ENCODE data around the gene TANC1.

The TANC1 gene

DNA sequence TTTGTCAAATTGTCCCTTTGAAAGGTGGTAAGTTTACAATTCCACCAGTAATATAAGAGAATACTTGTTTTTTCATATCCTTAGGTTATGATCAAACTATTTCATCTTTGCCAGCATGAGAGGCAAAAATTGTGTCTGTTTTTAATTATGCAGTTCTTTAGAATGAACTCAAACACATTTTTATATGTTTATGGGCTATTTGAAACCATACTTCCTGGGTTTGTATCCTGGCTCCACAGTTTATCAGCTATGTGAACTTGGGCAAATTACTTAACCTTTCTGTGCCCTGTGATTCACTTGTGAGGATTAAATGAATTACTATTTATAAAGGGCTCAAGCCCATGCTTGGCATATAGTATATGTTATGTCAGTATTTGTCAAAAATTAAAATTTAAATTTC is 109.4 kb downstream of the TANC1 start:
- TF ChIP-seq GATA1 (IDR thresholded peaks at IDR 0.05; ENCODE audit: low read depth, low read length) (no peak), POLR2A (IDR thresholded peaks at IDR 0.05; ENCODE audit: low read length) (no peak)
- no peak for DNase-seq

DNA sequence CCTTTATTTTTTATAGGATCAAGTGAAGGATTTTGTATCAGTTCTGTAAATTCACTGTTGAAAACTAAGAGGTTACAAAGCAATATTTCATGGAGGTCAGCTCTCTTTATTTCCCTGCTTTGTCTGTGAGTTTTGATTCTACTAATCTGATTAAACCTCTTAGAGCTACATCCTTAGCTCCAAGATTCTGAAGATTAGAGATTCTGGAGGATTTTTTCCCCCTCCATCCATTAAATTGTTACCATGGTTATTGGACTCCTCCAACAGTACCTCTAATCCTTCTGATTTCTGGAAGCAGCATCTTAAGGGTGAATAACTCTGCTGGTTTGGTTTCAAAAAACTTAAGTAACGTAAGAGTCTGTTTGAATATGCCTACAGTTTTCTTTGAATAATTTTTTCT is 110.0 kb downstream of the TANC1 start:
- TF ChIP-seq GATA1 (IDR thresholded peaks at IDR 0.05; ENCODE audit: low read depth, low read length) (no peak), POLR2A (IDR thresholded peaks at IDR 0.05; ENCODE audit: low read length) (no peak)
- DNase-seq: no peak

DNA sequence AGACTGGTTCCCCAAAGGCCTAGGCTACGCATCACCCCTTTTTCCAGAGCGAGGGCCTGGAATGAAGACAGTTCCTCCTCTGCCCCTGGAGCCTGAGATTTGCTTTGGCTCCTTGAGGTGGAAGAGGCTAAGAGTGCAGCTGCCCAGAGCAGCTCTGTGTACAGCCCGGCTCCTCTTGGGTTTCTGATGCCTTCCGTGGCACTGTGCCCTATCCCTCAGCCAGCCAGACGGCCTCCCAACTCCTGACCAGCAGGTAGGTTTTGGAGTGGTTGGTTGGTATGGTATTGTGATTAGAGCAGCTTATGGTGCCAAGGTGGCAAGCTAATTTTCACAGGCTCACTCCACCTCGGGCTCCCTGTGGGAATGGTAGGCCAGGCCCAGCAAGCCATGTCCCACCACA is 112.2 kb downstream of the TANC1 start:
- TF ChIP-seq POLR2A (IDR thresholded peaks at IDR 0.05; ENCODE audit: low read length) (no peak), GATA1 (IDR thresholded peaks at IDR 0.05; ENCODE audit: low read depth, low read length) (no peak)
- DNase-seq: no peak

DNA sequence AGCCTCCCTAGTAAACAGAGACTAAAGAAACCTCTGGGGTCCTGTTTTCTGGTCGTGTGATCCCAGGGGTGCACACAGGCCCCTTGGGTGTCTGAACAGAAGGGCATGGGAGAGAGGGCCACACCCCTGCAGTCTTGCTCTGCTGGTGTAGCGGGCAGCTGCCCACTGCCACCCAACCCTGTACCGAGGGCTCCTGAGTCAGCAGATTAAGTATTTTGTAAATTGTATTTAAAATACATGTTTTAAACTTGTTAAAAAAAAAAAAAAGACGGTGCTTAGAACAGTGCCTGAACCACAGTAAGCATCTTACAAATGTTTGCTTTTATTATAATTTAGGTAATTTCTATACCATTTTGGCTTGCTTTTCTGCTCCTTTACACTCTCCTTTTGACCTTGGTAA is 113.7 kb downstream of the TANC1 start:
- DNase-seq: no peak
- TF ChIP-seq POLR2A (IDR thresholded peaks at IDR 0.05; ENCODE audit: low read length): no peak
- no peak for TF ChIP-seq GATA1 (IDR thresholded peaks at IDR 0.05; ENCODE audit: low read depth, low read length)

DNA sequence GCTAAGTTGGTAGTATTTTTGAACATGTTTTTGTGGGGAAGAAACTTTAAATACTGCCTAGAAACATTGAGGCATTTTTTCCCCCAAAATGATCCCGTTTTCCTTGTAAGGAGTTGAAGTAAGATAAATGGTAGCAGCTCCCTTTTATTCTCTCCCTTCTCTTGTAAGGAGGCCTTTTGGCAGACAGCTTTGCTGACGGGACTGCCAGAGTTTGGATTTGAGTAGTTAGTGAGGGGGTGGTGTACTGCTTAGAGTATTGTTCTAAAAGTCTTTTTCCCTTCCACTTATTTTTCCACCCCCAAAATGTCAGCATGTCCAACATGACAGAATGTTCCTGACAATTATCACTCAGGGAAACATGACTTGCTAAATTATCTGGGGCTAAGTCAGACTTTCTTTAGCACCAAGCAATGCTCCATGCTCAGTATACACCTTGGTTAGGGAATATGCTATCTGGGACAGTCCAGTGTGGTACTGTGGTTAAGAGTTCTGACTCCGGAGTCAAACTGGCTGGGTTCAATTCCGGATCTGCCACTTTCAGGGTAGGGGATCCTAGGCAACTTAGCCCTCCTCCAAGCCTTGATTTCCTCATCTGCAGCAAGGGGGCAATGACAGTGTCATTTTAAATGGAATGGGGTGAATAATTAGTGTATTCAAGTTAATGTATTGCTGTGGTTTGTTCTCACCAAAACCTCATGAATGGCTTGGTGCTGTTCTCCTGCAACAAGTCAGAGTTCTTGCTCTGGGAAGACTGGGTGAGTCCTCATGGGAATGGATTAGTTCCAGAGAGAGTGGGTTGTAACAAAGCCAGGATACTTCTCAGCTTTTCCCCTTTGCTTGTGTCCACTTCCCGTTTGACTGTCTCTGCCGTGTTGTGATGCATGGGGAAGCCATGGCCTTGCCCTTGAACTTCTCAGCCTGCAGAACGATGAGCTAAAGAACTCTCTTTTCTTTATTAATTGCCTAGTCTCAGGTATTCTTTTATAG is 116.2 kb downstream of the TANC1 start:
- no peak for TF ChIP-seq GATA1 (IDR thresholded peaks at IDR 0.05; ENCODE audit: low read depth, low read length)
- TF ChIP-seq POLR2A (IDR thresholded peaks at IDR 0.05; ENCODE audit: low read length): no peak
- peak in 1 of 2 experiments; percentile 9 for DNase-seq

DNA sequence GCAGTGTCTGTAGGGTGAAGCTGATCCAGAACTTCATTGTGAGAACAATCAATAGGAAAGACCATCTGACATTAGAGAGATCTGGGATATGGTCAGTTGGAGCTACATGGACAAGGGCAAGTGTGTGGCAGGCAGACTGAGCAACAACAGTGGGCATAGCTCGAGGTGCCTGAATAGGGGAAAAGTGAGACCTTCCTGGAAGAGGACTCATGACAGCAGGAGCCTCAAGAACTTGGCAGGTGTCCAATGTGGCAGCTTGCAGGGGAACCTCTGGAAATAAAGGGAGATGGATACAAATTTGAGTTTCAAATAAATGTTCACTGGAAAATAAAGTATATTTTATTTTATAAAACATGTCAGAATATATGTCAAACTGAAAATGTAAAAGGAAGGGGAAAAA is 117.9 kb downstream of the TANC1 start:
- DNase-seq: peak; percentile 12 to 50
- TF ChIP-seq GATA1 (IDR thresholded peaks at IDR 0.05; ENCODE audit: low read depth, low read length) (no peak), POLR2A (IDR thresholded peaks at IDR 0.05; ENCODE audit: low read length) (no peak)

DNA sequence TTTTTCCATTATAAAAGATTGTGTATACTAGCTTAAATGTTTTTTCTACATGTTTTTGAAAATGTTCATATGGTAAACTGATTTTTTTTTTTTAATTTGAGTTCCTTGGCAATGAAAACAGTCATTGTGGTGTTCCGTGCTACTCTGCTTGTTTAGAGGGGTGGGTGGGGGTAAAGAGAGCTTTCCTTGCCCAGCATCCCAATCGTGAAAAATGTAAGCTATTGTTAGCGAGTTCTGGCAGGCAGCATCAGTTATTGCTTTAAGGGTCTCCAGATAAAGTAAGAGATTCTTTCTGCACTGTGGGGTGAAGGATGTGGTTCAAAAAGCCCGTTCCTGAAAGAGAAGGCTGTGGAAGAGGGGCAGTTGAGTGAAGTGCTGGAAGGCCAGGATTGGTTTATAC is 118.4 kb downstream of the TANC1 start:
- no peak for DNase-seq
- no peak for TF ChIP-seq POLR2A (IDR thresholded peaks at IDR 0.05; ENCODE audit: low read length)
- no peak for TF ChIP-seq GATA1 (IDR thresholded peaks at IDR 0.05; ENCODE audit: low read depth, low read length)

DNA sequence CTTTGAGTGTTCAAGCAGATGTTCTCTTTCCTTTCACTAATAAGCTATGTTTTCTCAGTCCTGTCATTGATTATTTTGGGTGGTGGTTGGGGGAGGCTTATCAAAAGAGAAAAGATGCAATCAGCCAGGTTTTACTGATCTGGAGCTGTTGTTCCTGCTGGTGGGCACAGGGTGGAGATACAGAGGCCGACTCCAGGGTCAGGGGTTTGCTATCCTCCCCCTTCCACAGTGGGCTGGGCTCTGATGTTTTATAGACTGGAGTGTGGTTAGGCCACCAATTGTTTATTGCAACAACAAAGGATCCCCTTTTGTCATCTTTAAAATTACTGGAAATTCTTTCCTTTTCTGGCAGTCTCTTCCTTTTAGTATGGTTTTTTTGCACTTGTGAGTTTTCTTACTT is 120.5 kb downstream of the TANC1 start:
- DNase-seq: peak in 1 of 2 experiments; percentile 19
- TF ChIP-seq POLR2A (IDR thresholded peaks at IDR 0.05; ENCODE audit: low read length) (no peak), GATA1 (IDR thresholded peaks at IDR 0.05; ENCODE audit: low read depth, low read length) (no peak)

DNA sequence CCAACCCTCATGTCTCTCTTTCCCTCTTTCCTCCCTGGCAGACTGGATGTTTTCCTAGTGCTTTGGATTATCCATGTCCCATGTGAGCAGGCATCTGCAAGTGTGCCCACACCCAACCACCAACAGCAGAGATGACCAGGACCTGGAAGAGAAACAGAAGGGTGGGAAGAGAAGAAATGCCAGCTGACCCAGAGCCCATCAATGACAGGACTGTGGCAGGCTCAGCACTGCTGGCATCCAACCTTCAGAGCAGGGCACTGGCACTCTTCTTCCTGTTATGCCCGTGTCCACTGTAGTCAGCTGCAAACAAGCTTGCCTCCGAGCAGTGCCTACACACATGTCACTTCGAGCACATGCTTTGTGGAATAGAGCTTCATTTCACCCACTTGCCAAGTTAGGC is 121.1 kb downstream of the TANC1 start:
- DNase-seq: no peak
- TF ChIP-seq GATA1 (IDR thresholded peaks at IDR 0.05; ENCODE audit: low read depth, low read length): no peak

DNA sequence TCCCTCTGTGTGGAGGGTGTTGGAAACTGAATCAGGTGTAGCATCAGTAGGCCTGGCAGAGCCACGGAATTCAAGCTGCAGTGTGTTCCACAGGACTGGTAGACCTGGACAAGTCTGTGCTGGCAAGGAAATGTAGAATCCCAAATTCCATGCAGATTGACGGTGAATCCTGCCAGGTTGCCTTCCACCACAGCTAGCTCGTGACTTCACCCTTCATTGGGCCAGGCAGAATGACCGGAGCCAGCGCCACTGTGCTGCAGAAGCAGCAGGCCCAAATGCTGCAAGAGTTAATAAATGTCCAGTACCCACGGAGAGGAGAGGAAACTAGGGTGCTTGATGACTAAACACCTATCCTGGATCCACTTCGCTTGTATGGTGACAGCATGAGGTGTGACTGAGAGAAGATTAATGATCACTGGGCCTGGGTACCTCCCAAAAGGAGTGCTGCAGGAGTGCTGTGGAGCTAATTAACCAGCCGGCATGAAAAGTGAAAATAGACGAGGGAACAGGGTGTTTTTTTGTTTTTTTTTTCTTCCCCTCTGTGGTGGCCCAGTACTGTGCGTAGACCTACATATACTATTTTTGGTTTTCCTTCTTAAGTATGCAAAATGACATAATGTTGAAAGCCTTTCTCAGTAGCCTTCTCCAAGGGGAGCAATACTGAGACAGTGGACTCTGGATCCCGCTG is 122.2 kb downstream of the TANC1 start:
- TF ChIP-seq GATA1 (IDR thresholded peaks at IDR 0.05; ENCODE audit: low read depth, low read length) (no peak), POLR2A (IDR thresholded peaks at IDR 0.05; ENCODE audit: low read length) (no peak)
- DNase-seq: no peak

DNA sequence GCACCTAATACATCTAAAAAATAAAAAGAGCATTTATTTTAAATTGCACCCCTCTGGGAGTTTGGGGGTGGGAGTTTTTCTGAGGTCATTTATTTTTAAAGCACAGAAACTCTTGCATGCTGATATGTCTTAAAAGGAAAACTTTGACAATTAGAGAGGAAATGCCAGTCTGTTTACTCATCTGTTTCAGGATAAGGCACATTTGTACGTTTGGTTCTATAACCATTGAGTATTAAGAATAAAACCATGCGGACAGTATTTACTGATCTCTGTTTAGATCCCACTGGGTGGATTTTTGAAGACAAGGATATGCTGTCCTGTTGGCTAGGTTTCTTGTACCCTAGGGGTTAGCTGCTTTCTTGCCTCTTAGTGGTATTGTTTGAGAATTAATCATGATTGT is 122.9 kb downstream of the TANC1 start:
- DNase-seq: no peak
- no peak for TF ChIP-seq GATA1 (IDR thresholded peaks at IDR 0.05; ENCODE audit: low read depth, low read length)
- no peak for TF ChIP-seq POLR2A (IDR thresholded peaks at IDR 0.05; ENCODE audit: low read length)

DNA sequence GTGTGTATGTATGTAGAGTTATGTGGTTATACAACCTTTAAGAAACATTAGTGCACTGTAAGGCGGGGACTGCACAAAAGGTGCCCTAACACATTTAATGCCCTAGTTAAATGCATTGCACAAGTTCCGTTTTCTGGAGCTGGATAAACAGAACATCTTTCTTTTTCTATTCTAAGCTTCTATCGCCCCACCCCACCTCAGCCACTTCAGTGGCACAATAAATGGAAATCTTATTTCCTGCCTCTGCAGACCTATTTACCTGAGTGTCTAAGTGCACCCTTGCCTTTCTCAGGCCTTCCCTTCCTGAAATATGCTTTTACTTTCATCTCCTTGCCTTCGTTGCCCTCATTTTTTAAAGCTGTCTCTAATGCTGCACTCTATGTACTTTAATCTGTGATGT is 123.5 kb downstream of the TANC1 start:
- no peak for TF ChIP-seq POLR2A (IDR thresholded peaks at IDR 0.05; ENCODE audit: low read length)
- no peak for TF ChIP-seq GATA1 (IDR thresholded peaks at IDR 0.05; ENCODE audit: low read depth, low read length)
- DNase-seq: no peak

DNA sequence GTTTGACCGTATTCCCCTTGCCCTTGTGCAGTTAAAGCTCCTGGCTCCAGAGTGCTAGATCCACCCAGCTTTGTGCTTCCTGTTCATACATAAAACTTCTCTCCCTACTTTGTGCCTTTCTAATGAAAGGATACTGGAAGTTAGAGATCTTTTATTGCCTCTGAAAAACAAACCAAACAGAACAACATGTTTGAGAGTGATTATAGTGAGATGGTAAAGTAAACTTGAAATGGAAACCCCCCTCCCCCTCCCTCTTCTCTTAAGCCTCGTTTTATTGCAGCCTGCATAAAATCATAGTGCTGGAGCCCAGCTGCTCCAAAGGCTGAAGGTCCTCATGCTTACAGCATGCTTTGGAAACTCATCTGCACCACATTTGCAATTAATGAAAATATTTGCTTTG is 125.1 kb downstream of the TANC1 start:
- DNase-seq: no peak
- TF ChIP-seq GATA1 (IDR thresholded peaks at IDR 0.05; ENCODE audit: low read depth, low read length) (no peak), POLR2A (IDR thresholded peaks at IDR 0.05; ENCODE audit: low read length) (no peak)

DNA sequence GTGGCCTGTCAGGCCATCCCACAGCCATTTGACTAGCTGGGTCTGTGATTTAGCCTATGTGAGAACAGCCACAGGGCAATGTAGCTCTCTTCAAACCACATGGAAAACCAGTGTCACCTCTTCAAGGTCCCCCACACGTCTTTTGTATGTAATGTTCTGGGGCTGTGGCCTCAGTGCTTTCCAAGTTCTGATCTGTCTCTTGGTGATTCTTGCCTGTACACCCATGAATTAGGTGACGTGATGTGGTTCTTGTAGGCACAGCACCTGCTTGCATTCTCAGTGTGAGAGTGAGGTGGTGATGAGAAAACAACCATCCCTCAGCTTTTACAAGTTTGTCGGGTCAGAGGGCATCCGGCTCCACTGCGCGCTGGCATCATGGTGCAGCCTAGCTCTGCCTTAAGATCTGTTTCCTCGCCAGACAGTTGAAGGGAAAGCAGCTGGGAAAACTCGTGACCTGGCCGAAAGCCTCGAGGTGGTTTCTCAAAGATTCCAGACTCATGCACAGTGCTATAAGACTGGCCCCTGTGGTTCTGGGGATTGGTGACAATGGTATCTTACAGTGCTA is 125.8 kb downstream of the TANC1 start:
- DNase-seq: no peak
- TF ChIP-seq GATA1 (IDR thresholded peaks at IDR 0.05; ENCODE audit: low read depth, low read length) (no peak), POLR2A (IDR thresholded peaks at IDR 0.05; ENCODE audit: low read length) (no peak)

All from erythroblast (primary cell).